GM23338 (cell line): ENCODE results near the gene LRP1-AS. TPM values are rescaled to one million over a fixed set of nuclear protein-coding genes. Genes with fewer than 3 reads are reported as not detected.

ENCODE experiments used
- ATAC-seq: fragments of 200-7000 bp; cut with Tn5 transposase; 3 replicates; pipeline ENCODE4 v1.9.1; 2020
- DNase-seq: peaks from one replicate; pipeline ENCODE4 v3.0.0-alpha.2; 2015; ENCODE audit warnings: low spot score
- H2AFZ ChIP-seq: fragments of 200-600 bp; sonication (generic); 2 replicates; pipeline ENCODE4 v1.8.0; 2016; ENCODE audit warnings: antibody characterized with exemption, mild to moderate bottlenecking, moderate library complexity
- H3F3A ChIP-seq: fragments of 200-600 bp; sonication (generic); replicated peaks from 2 replicates; pipeline ENCODE4 v1.8.0; 2017; ENCODE audit warnings: antibody characterized with exemption, mixed run types, low read depth
- H3K27ac ChIP-seq: fragments of 200-600 bp; sonication (generic); 2 replicates; pipeline ENCODE4 v1.6.1; 2016; ENCODE audit warnings: low read depth
- H3K27me3 ChIP-seq: fragments of 200-600 bp; sonication (generic); 2 replicates; pipeline ENCODE4 v1.8.0; 2016; ENCODE audit warnings: mild to moderate bottlenecking, mixed run types, moderate library complexity; ENCODE audit not compliant: insufficient read depth
- H3K36me3 ChIP-seq: fragments of 200-600 bp; sonication (generic); 2 replicates; pipeline ENCODE4 v1.8.0; 2016; ENCODE audit warnings: mild to moderate bottlenecking; ENCODE audit not compliant: insufficient read depth
- H3K4me1 ChIP-seq: fragments of 200-600 bp; sonication (generic); 2 replicates; pipeline ENCODE4 v1.8.0; 2016; ENCODE audit warnings: mild to moderate bottlenecking, moderate library complexity; ENCODE audit not compliant: insufficient read depth
- H3K4me2 ChIP-seq: fragments of 200-600 bp; sonication (generic); 2 replicates; pipeline ENCODE4 v1.7.1; 2017; ENCODE audit warnings: mixed run types
- H3K4me3 ChIP-seq: fragments of 200-600 bp; sonication (generic); 2 replicates; pipeline ENCODE4 v1.6.1; 2016; ENCODE audit warnings: mixed run types
- H3K79me2 ChIP-seq: fragments of 200-600 bp; sonication (generic); replicated peaks from 2 replicates; pipeline ENCODE4 v1.8.0; 2017; ENCODE audit warnings: mild to moderate bottlenecking; ENCODE audit not compliant: insufficient read depth
- H3K9me2 ChIP-seq: fragments of 200-600 bp; sonication (generic); 2 replicates; pipeline ENCODE4 v1.8.0; 2017; ENCODE audit not compliant: insufficient read depth
- H4K20me1 ChIP-seq: fragments of 200-600 bp; sonication (generic); replicated peaks from 2 replicates; pipeline ENCODE4 v1.8.0; 2017; ENCODE audit warnings: mild to moderate bottlenecking; ENCODE audit not compliant: insufficient read depth
- H3K27ac Mint-ChIP-seq: 2 replicates; pipeline ENCODE4 v1.8.0; 2020; ENCODE audit warnings: inconsistent platforms, mild to moderate bottlenecking, moderate library complexity, mixed read lengths
- H3K27me3 Mint-ChIP-seq: 3 replicates; pipeline ENCODE4 v1.8.0; 2022; ENCODE audit warnings: low read depth, mild to moderate bottlenecking, moderate library complexity, mixed read lengths, inconsistent platforms; ENCODE audit not compliant: insufficient read depth, poor library complexity
- H3K36me3 Mint-ChIP-seq: 3 replicates; pipeline ENCODE4 v1.8.0; 2021; ENCODE audit warnings: low read depth, mild to moderate bottlenecking, inconsistent platforms, moderate library complexity, mixed read lengths
- H3K4me1 Mint-ChIP-seq: 3 replicates; pipeline ENCODE4 v1.8.0; 2020; ENCODE audit warnings: mild to moderate bottlenecking, inconsistent platforms, mixed read lengths
- H3K4me3 Mint-ChIP-seq: 3 replicates; pipeline ENCODE4 v1.8.0; 2021; ENCODE audit warnings: moderate library complexity, mild to moderate bottlenecking, inconsistent platforms, mixed read lengths
- H3K9me3 Mint-ChIP-seq: 3 replicates; pipeline ENCODE4 v1.8.0; 2020; ENCODE audit warnings: moderate library complexity, mild to moderate bottlenecking, inconsistent platforms, mixed read lengths
- CREB1 ChIP-seq: fragments of 250-450 bp; sonication (Bioruptor Pico); IDR thresholded peaks from 2 replicates; pipeline ENCODE4 v1.5.0; 2020; ENCODE audit warnings: low read depth, mild to moderate bottlenecking, moderate library complexity
- CTCF ChIP-seq, 2 experiments: fragments of 200-600 bp in 1 of 2; sonication (generic) in 1 of 2; conservative IDR thresholded peaks; 2 replicates each; pipeline versions ENCODE4 v1.5.1 to v1.6.1; 2016 to 2017; ENCODE audit warnings: antibody characterized with exemption in 2 of 2, low read depth in 2 of 2, mild to moderate bottlenecking in 2 of 2, moderate library complexity in 1 of 2
- ETS1 ChIP-seq: IDR thresholded peaks from 2 replicates; pipeline ENCODE4 v1.6.1; 2016; ENCODE audit warnings: antibody characterized with exemption
- NANOG ChIP-seq: IDR thresholded peaks from 2 replicates; pipeline ENCODE4 v1.6.1; 2016; ENCODE audit warnings: antibody characterized with exemption, borderline replicate concordance
- POLR2AphosphoS5 ChIP-seq: IDR thresholded peaks from 2 replicates; pipeline ENCODE4 v1.6.1; 2016; ENCODE audit warnings: antibody characterized with exemption, low read depth
- polyA plus RNA-seq: library from polyadenylated mRNA; unstranded; fragments of >200 nt; fragmentation: Nextera tagmentation; extraction: Ambion mirVana; gene quantifications from 2 replicates; pipeline ENCODE4 v1.2.1, GENCODE V29; 2016
- total RNA-seq: library from RNA; depleted of rRNA; stranded (reverse); fragments of >200 nt; shearing (Covaris generic); gene quantifications from 2 replicates; pipeline ENCODE4 v1.2.3, GENCODE V29; 2014
- TF ChIP-seq, protein P1 (sequence below): fragments of 250-450 bp; sonication (Bioruptor Pico); IDR thresholded peaks from 2 replicates; pipeline ENCODE4 v1.5.0; 2020; ENCODE audit warnings: mild to moderate bottlenecking, moderate library complexity

Gene LRP1-AS
- total and polyA plus RNA-seq, 2 experiments from 2014 or later, result 0.86 TPM; not detected in 1

- DNase-seq (no peak), ATAC-seq (no peak)
- Histone ChIP-seq H3K27ac (no peak overlapping the region), H4K20me1 (peaks cover 7% of the 10 kb centered on the region; the same call in 1 of the 2 replicates), H3K27me3 (no peaks in the 10 kb centered on the region), H2AFZ (no peak overlapping the region), H3K36me3 (peaks cover 24% of the 10 kb centered on the region), H3F3A (peaks cover 30% of the 10 kb centered on the region), H3K4me3 (no peak overlapping the region), H3K4me2 (no peak overlapping the region), H3K79me2 (no peaks in the 10 kb centered on the region; the same call in 1 of the 2 replicates), H3K9me2 (no peaks in the 10 kb centered on the region), H3K4me1 (no peaks in the 10 kb centered on the region)
- Mint-ChIP-seq H3K36me3 (peaks cover 90% of the 10 kb centered on the region), H3K27me3 (peaks cover 22% of the 10 kb centered on the region), H3K9me3 (no peaks in the 10 kb centered on the region), H3K4me1 (peaks cover 5% of the 10 kb centered on the region; the same call in 2 of the 3 replicates), H3K27ac (no peak overlapping the region), H3K4me3 (no peak overlapping the region)
- TF ChIP-seq POLR2AphosphoS5 (no peak), CTCF (conservative IDR thresholded peaks at IDR 0.05; ENCODE audit: low read depth in 2 of 2) (no peak), CREB1 (CRISPR knock-in tag) (no peak), NANOG (no peak), ETS1 (no peak)
- TF ChIP-seq, protein P1, sequence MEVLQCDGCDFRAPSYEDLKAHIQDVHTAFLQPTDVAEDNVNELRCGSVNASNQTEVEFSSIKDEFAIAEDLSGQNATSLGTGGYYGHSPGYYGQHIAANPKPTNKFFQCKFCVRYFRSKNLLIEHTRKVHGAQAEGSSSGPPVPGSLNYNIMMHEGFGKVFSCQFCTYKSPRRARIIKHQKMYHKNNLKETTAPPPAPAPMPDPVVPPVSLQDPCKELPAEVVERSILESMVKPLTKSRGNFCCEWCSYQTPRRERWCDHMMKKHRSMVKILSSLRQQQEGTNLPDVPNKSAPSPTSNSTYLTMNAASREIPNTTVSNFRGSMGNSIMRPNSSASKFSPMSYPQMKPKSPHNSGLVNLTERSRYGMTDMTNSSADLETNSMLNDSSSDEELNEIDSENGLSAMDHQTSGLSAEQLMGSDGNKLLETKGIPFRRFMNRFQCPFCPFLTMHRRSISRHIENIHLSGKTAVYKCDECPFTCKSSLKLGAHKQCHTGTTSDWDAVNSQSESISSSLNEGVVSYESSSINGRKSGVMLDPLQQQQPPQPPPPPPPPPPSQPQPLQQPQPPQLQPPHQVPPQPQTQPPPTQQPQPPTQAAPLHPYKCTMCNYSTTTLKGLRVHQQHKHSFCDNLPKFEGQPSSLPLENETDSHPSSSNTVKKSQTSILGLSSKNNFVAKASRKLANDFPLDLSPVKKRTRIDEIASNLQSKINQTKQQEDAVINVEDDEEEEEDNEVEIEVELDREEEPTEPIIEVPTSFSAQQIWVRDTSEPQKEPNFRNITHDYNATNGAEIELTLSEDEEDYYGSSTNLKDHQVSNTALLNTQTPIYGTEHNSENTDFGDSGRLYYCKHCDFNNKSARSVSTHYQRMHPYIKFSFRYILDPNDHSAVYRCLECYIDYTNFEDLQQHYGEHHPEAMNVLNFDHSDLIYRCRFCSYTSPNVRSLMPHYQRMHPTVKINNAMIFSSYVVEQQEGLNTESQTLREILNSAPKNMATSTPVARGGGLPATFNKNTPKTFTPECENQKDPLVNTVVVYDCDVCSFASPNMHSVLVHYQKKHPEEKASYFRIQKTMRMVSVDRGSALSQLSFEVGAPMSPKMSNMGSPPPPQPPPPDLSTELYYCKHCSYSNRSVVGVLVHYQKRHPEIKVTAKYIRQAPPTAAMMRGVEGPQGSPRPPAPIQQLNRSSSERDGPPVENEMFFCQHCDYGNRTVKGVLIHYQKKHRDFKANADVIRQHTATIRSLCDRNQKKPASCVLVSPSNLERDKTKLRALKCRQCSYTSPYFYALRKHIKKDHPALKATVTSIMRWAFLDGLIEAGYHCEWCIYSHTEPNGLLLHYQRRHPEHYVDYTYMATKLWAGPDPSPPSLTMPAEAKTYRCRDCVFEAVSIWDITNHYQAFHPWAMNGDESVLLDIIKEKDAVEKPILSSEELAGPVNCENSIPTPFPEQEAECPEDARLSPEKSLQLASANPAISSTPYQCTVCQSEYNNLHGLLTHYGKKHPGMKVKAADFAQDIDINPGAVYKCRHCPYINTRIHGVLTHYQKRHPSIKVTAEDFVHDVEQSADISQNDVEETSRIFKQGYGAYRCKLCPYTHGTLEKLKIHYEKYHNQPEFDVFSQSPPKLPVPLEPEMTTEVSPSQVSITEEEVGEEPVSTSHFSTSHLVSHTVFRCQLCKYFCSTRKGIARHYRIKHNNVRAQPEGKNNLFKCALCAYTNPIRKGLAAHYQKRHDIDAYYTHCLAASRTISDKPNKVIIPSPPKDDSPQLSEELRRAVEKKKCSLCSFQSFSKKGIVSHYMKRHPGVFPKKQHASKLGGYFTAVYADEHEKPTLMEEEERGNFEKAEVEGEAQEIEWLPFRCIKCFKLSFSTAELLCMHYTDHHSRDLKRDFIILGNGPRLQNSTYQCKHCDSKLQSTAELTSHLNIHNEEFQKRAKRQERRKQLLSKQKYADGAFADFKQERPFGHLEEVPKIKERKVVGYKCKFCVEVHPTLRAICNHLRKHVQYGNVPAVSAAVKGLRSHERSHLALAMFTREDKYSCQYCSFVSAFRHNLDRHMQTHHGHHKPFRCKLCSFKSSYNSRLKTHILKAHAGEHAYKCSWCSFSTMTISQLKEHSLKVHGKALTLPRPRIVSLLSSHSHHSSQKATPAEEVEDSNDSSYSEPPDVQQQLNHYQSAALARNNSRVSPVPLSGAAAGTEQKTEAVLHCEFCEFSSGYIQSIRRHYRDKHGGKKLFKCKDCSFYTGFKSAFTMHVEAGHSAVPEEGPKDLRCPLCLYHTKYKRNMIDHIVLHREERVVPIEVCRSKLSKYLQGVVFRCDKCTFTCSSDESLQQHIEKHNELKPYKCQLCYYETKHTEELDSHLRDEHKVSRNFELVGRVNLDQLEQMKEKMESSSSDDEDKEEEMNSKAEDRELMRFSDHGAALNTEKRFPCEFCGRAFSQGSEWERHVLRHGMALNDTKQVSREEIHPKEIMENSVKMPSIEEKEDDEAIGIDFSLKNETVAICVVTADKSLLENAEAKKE (CRISPR knock-in tag), result no peak
These were observed 32.1 kb upstream of the LRP1-AS start for GRCh38 chr12:57179331-57180086.
